Astrocyte (in vitro differentiated cells and primary cell): ENCODE data around the gene LDLRAD4.

Experiments
- EZH2 ChIP-seq: IDR thresholded peaks from 2 replicates; pipeline ENCODE4 v1.6.1; 2012; ENCODE audit warnings: mild to moderate bottlenecking, low read length, inconsistent platforms; ENCODE audit not compliant: insufficient read depth
- TF ChIP-seq, protein P1 (sequence below): IDR thresholded peaks from 2 replicates; pipeline ENCODE4 v1.5.1; 2011; ENCODE audit warnings: low read depth, mild to moderate bottlenecking, inconsistent platforms, low read length, moderate library complexity; ENCODE audit not compliant: insufficient read depth

DNA sequence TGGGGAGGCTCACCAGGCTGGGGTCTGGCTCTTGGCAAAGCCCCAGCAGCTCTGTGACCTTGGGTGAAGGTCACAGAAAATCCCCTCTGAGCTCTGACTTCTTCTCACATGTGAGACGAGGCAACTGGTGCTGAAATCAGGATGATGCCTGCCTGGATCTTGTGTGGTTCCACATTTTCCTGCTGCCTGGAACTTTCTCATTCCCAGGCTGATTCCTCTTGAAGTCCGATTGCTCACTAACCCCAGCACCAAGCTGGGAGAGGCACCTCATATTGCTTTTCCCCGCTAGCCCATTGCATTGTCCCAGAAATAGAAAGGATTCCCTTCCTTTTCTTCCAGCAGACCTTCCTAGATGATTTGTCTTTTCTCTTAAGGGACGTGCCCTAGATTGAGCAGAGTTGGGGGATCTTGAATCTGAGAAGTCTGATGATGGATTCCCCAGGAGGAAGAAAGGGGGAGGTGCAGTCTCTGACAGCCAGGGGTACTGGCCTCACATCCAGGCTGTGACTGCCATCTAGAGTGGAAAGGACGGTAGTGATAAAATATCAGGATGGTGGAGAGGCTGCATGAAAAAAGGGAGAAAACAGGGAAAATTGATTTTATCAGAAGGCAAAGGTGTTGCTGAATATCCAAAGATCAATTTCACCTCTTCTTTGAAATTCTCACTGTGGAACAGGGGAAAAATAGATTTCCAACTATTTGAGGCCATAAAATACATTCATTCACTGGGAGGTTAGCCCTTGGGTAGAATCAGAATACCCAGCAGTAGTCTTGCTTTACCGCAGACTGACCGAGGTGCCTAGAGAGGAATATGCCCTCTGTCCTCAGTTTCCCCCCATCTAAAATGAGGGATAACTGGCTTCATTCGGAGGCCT is 411.5 kb downstream of the LDLRAD4 start:
- TF ChIP-seq, protein P1, sequence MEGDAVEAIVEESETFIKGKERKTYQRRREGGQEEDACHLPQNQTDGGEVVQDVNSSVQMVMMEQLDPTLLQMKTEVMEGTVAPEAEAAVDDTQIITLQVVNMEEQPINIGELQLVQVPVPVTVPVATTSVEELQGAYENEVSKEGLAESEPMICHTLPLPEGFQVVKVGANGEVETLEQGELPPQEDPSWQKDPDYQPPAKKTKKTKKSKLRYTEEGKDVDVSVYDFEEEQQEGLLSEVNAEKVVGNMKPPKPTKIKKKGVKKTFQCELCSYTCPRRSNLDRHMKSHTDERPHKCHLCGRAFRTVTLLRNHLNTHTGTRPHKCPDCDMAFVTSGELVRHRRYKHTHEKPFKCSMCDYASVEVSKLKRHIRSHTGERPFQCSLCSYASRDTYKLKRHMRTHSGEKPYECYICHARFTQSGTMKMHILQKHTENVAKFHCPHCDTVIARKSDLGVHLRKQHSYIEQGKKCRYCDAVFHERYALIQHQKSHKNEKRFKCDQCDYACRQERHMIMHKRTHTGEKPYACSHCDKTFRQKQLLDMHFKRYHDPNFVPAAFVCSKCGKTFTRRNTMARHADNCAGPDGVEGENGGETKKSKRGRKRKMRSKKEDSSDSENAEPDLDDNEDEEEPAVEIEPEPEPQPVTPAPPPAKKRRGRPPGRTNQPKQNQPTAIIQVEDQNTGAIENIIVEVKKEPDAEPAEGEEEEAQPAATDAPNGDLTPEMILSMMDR, result peak; percentile 76
- no peak for TF ChIP-seq EZH2
